Sigmoid colon (tissue), 7 donors: ENCODE measurements around the gene PARP15. TPM values are rescaled to one million over a fixed set of nuclear protein-coding genes. Genes with fewer than 3 reads are reported as not detected.

Experiments
- DNase-seq: peaks from one replicate; pipeline ENCODE4 v3.0.0-alpha.2; 2019
- H3K27ac ChIP-seq, 4 donors: fragments of 200-600 bp; sonication (generic); one replicate each; pipeline ENCODE4 v1.5.1; 2016 to 2019; ENCODE audit warnings: mild to moderate bottlenecking in 1 of 4
- H3K27me3 ChIP-seq, 3 donors: fragments of 200-600 bp; sonication (generic); one replicate each; pipeline ENCODE4 v1.5.1; 2019; ENCODE audit warnings: mild to moderate bottlenecking in 1 of 3
- H3K36me3 ChIP-seq, 4 donors: fragments of 200-600 bp; sonication (generic); one replicate each; pipeline ENCODE4 v1.5.1; 2016 to 2019
- H3K4me1 ChIP-seq, 4 donors: fragments of 200-600 bp; sonication (generic); one replicate each; pipeline ENCODE4 v1.5.1; 2017 to 2019
- H3K4me3 ChIP-seq, 4 donors: fragments of 200-600 bp; sonication (generic); one replicate each; pipeline ENCODE4 v1.5.1; 2017 to 2019; ENCODE audit warnings: mild to moderate bottlenecking in 2 of 4, moderate library complexity in 1 of 4
- H3K9me3 ChIP-seq, 4 donors: fragments of 200-600 bp in 3 of 4; sonication (generic) in 3 of 4; one replicate each; pipeline versions ENCODE4 v1.5.1 to v1.6.1; 2013 to 2019
- CTCF ChIP-seq, 4 experiments: fragments of 450-650 bp in 3 of 4; fragments of 200-600 bp in 1 of 4; IDR thresholded peaks; one replicate each; pipeline ENCODE4 v1.5.1; 2016 to 2019; ENCODE audit warnings: antibody characterized with exemption in 4 of 4, mild to moderate bottlenecking in 3 of 4, moderate library complexity in 2 of 4
- EP300 ChIP-seq, 4 donors: sonication (generic); formaldehyde crosslinking; IDR thresholded peaks; one replicate each; pipeline ENCODE4 v1.6.1; 2017; ENCODE audit warnings: antibody characterized with exemption in 4 of 4
- POLR2A ChIP-seq, 2 donors: fragments of 450-650 bp; IDR thresholded peaks; one replicate each; pipeline ENCODE4 v1.6.1; 2016; ENCODE audit warnings: antibody characterized with exemption in 2 of 2, mild to moderate bottlenecking in 2 of 2, moderate library complexity in 2 of 2
- POLR2AphosphoS5 ChIP-seq, 4 donors: sonication (generic); formaldehyde crosslinking; IDR thresholded peaks; one replicate each; pipeline ENCODE4 v1.6.1; 2017; ENCODE audit warnings: antibody characterized with exemption in 4 of 4
- WGBS, 2 donors: extraction: QIAGEN DNeasy Blood & Tissue Kit; methylation state at CpG; one replicate each; pipeline ENCODE4 v1.1.7; 2013; 5-methylcytosine and 5-hydroxymethylcytosine counted together
- intact Hi-C: fragments of 100-400 bp; cut with DNase I; formaldehyde crosslinking; loops from one replicate; pipeline ENCODE4 v1.15.1; 2023
- polyA plus RNA-seq, 3 donors: library from polyadenylated mRNA; stranded (reverse); fragments of 200-250 nt; gene quantifications; one replicate each; pipeline ENCODE4 v1.2.3, GENCODE V29; 2013
- total RNA-seq, 4 donors: library from RNA; depleted of rRNA; stranded (reverse); fragments of >200 nt; gene quantifications; one replicate each; pipeline ENCODE4 v1.1.0, GENCODE V29; 2016
- donor health status: healthy with polysubstance abuse.
- donor health status: Bipolar disorder and iron deficiency.
- donor health status: healthy.

Gene PARP15
- total and polyA plus RNA-seq, 7 donors: 1.1 to 16.8 (median 2.9) TPM; not detected in 1

DNA sequence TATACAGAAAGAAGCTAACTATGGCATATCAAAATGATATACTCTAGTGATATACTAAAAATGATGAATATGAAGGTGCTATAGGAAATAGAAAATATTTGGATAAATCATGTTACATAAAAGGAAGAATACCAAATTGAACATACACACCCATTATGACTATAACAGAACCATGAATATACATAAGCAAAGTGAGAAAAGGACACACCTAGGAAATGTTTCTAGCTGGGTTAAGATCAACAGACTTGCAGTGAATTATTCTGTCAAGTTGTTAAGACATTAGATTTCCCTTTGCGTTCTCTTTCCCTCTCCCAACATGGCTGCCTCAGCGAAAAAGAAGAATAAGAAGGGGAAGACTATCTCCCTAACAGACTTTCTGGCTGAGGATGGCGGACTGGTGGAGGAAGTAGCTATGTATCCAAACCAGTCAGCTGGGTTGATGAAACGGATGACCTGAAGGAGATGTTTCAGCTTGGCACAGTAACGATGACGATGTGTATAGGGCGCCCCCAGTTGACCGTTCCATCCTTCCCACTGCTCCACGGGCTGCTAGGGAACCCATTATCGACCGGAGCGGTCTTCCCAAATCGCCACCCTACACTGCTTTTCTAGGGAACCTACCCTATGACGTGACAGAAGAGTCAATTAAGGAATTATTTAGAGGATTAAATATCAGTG is 83.0 kb downstream of the PARP15 start:
- Histone ChIP-seq H3K27me3 (no peaks in the 10 kb centered on the region), H3K4me1 (no peaks in the 10 kb centered on the region), H3K36me3 (no peaks in the 10 kb centered on the region), H3K9me3 (no peaks in the 10 kb centered on the region), H3K4me3 (no peak overlapping the region), H3K27ac (no peak overlapping the region)
- intact Hi-C loops: no loop called here
- TF ChIP-seq EP300 (IDR thresholded peaks at IDR 0.05): no peak
- TF ChIP-seq CTCF (IDR thresholded peaks at IDR 0.05): no peak
- no peak for TF ChIP-seq POLR2A (IDR thresholded peaks at IDR 0.05)
- no peak for TF ChIP-seq POLR2AphosphoS5 (IDR thresholded peaks at IDR 0.05)
- no peak for DNase-seq
- WGBS, 2 donors: 75 to 78% methylated on average over 14 of the region's 14 CpGs

DNA sequence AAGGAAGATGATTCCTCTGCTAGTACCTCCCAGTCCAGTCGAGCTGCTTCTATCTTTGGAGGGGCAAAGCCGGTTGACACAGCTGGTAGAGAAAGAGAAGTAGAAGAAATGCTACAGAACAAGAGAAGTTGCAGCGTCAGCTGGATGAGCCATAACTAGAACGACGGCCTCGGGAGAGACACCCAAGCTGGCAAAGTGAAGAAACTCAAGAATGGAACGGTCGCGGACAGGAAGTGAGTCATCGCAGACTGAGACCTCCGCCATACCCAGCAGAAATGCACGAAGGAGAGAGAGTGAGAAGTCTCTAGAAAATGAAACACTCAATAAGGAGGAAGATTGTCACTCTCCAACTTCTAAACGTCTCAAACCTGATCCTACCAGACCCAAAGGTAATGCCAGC is 84.2 kb downstream of the PARP15 start:
- H3K27me3 ChIP-seq: no peaks in the 10 kb centered on the region
- no peak for TF ChIP-seq POLR2AphosphoS5 (IDR thresholded peaks at IDR 0.05)
- no peak for TF ChIP-seq CTCF (IDR thresholded peaks at IDR 0.05)
- TF ChIP-seq POLR2A (IDR thresholded peaks at IDR 0.05): no peak
- no peak for TF ChIP-seq EP300 (IDR thresholded peaks at IDR 0.05)
- H3K36me3 ChIP-seq: no peaks in the 10 kb centered on the region
- intact Hi-C loops: no loop called here
- H3K27ac ChIP-seq: no peak overlapping the region
- no peaks in the 10 kb centered on the region for H3K4me1 ChIP-seq
- DNase-seq: no peak
- H3K9me3 ChIP-seq: no peaks in the 10 kb centered on the region
- no peak overlapping the region for H3K4me3 ChIP-seq
- 84 to 87% methylated on average over 13 of the region's 13 CpGs for WGBS, 2 donors

GRCh38 chr3:122662505-122662904 is 85.1 kb downstream of the PARP15 start:
- Histone ChIP-seq H3K4me3 (no peak overlapping the region), H3K9me3 (no peaks in the 10 kb centered on the region), H3K27ac (no peak overlapping the region), H3K4me1 (no peaks in the 10 kb centered on the region), H3K27me3 (no peaks in the 10 kb centered on the region), H3K36me3 (no peaks in the 10 kb centered on the region)
- TF ChIP-seq POLR2AphosphoS5 (IDR thresholded peaks at IDR 0.05): no peak
- TF ChIP-seq POLR2A (IDR thresholded peaks at IDR 0.05): no peak
- no peak for TF ChIP-seq EP300 (IDR thresholded peaks at IDR 0.05)
- TF ChIP-seq CTCF (IDR thresholded peaks at IDR 0.05): no peak
- 68 to 86% methylated on average over 2 of the region's 2 CpGs for WGBS, 2 donors
- DNase-seq: no peak
- intact Hi-C loops: no loop called here

DNA sequence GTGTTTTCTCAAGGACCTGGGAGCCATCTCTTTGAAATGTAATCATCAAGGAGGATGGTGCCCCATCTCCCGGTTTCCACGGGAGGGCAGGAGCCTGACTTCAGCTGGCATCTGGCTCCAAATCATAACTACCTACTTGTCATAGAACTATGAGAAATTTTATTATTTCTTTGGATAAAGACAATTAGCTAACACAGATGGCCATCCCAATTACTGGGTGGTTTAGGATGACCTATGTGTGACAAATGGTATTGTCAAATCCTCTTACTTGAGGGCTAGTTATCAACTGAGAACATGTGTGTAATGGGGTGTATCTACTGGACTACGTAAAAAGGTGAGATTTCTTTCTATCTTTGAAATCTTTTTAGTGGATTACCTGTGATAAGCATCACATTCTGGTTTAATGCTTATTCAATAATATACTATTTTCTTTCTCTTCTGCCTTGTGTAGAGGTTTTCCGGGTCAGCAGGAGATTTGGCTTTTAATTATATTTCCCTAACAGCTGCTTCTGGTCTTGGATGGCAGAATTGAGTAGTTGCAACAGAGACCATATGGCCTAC is 87.9 kb downstream of the PARP15 start:
- H3K27me3 ChIP-seq: no peaks in the 10 kb centered on the region
- no peak for TF ChIP-seq POLR2A (IDR thresholded peaks at IDR 0.05)
- TF ChIP-seq POLR2AphosphoS5 (IDR thresholded peaks at IDR 0.05): no peak
- TF ChIP-seq EP300 (IDR thresholded peaks at IDR 0.05): no peak
- no peak for TF ChIP-seq CTCF (IDR thresholded peaks at IDR 0.05)
- no peaks in the 10 kb centered on the region for H3K9me3 ChIP-seq
- H3K27ac ChIP-seq: no peak overlapping the region
- no peak overlapping the region for H3K4me3 ChIP-seq
- 50 to 72% methylated on average over 4 of the region's 4 CpGs for WGBS, 2 donors
- no peak for DNase-seq
- no peaks in the 10 kb centered on the region for H3K36me3 ChIP-seq
- H3K4me1 ChIP-seq: no peaks in the 10 kb centered on the region
- intact Hi-C loops: no loop called here

DNA sequence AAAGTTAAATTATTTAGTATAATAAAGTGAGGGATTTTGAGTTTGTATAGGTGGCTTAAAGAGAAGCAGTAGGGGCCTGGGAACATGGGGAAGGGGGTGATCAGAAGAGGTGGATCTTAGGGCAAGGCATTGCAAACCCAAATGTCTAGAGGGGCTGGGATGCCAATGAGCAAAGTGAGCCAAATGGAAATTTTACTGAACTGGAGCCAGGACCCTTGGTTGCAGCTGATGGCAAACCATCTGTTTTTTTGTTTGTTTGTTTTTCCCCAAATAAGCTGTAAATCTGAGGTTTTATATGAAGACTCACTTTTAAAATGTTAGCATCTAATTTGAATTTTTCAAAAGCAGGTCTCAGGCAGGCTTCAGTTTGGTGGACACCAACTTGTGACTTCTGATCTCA is 88.4 kb downstream of the PARP15 start:
- intact Hi-C loops: no loop called here
- TF ChIP-seq POLR2A (IDR thresholded peaks at IDR 0.05) (no peak), POLR2AphosphoS5 (IDR thresholded peaks at IDR 0.05) (no peak), CTCF (IDR thresholded peaks at IDR 0.05) (no peak), EP300 (IDR thresholded peaks at IDR 0.05) (no peak)
- no peak overlapping the region for H3K27ac ChIP-seq
- H3K36me3 ChIP-seq: no peaks in the 10 kb centered on the region
- H3K4me3 ChIP-seq: no peak overlapping the region
- H3K9me3 ChIP-seq: no peaks in the 10 kb centered on the region
- no peaks in the 10 kb centered on the region for H3K27me3 ChIP-seq
- no peak for DNase-seq
- no peaks in the 10 kb centered on the region for H3K4me1 ChIP-seq
